GM10266 (cell line): Measurements from ENCODE around the gene CEP295NL.

Experiments
- DNase-seq: peaks from one replicate; pipeline ENCODE4 v3.0.0; 2012; ENCODE audit errors: extremely low spot score
- TF ChIP-seq, protein P1 (sequence below): IDR thresholded peaks from 2 replicates; pipeline ENCODE4 v1.5.1; 2012; ENCODE audit warnings: mild to moderate bottlenecking, low read depth; ENCODE audit not compliant: control insufficient read depth, insufficient read depth; ENCODE audit errors: missing control alignments

The CEP295NL gene

DNA sequence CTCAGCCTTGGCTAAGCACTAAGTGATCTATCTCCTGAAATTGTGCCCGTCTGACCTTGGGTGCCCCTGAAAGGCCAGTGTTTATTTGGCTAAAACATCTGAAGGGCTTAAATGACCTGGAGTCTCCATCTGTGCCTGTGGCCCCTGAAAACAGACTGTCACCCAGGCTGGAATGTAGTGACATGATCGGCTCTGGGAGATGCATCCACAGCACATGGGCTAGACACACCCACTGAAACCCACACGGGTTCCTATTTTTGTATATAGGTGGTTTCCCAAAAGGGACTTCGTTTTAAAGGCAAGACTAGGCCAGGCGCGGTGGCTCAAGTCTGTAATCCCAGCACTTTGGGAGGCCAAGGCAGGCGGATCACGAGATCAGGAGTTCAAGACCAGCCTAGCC lies 13.5 kb downstream of the CEP295NL start:
- DNase-seq: peak; percentile 65
- TF ChIP-seq, protein P1, sequence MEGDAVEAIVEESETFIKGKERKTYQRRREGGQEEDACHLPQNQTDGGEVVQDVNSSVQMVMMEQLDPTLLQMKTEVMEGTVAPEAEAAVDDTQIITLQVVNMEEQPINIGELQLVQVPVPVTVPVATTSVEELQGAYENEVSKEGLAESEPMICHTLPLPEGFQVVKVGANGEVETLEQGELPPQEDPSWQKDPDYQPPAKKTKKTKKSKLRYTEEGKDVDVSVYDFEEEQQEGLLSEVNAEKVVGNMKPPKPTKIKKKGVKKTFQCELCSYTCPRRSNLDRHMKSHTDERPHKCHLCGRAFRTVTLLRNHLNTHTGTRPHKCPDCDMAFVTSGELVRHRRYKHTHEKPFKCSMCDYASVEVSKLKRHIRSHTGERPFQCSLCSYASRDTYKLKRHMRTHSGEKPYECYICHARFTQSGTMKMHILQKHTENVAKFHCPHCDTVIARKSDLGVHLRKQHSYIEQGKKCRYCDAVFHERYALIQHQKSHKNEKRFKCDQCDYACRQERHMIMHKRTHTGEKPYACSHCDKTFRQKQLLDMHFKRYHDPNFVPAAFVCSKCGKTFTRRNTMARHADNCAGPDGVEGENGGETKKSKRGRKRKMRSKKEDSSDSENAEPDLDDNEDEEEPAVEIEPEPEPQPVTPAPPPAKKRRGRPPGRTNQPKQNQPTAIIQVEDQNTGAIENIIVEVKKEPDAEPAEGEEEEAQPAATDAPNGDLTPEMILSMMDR: no peak

DNA sequence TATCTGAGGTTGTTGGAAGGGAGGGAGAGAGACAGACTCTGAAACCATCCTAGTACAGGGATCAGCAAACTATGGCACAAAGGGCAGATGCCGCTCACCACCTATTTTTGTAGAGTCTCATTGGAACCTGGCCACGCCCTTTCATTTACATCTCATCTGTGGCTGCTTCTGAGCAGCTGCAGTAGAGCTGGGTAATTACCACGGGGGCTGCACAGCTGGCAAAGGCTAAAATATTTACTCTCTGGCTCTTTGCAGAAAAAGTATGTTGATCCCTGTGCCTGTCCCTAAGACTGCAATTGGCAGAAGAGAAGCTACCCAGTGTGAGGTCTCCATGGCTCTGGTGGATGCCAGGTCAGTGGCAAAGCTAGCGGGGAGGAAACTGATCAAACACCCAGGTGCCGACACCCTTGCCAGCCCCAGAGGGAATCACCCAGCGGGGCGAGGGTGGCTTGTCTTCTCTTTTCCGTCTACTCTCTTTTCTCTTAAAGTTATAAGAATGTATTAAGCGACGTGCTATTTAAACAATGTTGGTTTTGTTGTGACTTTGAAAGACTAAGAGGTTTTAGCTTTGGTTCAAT lies 14.0 kb downstream of the CEP295NL start:
- no peak for DNase-seq
- TF ChIP-seq, protein P1: no peak

DNA sequence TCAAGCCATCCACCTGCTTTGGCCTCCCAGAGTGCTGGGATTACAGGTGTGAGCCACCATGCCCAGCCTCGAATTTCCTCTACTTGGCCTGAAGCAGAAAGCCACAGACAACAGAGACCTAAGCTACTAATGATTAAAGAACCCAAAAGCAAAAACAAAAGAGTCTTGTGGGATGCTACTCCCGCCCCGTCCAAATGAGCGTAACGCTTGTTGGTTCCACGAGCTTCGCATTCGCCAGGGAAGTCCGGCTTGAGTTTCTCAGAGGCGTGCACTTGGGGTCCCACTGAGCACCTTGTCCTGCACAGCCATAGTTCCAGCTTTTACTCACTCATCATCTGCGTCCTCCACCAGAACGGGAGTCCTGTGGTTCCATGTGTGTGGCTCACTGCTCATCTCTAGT lies 16.0 kb downstream of the CEP295NL start:
- no peak for DNase-seq
- TF ChIP-seq, protein P1: no peak

DNA sequence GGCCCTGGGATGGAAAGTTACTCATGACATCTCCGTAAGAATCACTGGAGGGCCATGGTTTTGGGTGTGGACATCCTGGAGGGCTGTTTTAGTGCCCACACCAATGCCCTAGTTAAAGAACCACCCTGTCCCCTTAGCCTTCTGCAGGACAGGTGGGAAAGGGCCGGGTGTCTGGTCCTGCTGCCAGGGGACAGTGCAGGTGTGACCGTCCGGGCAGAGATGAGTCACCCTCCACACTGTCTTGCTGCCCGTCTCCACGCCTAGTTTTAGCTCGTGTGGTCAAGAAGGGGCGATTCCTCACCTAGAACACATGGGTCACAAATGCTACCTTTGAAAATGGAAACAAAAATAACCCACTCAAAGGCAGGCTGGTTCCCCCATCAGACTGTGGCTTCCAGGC lies 17.0 kb downstream of the CEP295NL start:
- TF ChIP-seq, protein P1: no peak
- DNase-seq: no peak

DNA sequence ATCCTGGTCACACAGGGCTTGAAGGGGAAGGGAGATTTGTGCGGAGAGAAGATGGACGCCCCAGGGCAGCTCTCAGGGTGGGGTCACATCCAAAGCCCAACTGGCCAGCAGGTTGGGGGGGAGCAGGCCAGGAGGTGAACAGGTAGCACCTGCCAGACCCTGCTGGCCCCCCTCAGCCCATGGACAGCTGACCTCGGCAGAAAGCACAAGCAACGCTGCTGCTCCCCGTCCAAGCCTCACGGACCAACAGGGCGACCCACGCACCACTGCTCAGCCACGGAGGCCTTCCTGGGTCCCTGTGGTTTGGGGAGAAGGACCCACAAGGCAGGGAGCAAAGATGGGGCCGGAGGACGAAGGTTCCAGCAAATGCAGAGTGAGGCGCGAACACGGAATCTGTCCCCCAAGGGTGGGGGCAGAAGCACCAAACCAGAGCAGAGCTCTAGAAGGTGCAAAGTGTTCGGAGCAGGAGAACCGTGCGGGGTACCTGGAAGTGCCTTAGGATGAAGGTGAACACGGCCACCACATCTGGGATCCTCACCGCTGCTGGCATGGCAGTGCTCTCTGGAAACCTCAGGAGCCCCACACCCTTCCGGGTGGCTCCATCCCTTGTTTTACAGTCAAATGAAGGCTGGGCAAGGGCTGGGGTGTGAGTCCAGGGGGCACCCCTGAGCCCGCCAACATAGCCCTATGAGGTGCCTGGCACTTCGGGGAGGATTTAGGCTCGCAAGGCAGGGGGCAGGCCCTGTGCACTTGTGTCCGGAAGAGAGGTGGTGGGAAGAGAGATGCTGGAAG lies 17.9 kb downstream of the CEP295NL start:
- DNase-seq: no peak
- TF ChIP-seq, protein P1: no peak

DNA sequence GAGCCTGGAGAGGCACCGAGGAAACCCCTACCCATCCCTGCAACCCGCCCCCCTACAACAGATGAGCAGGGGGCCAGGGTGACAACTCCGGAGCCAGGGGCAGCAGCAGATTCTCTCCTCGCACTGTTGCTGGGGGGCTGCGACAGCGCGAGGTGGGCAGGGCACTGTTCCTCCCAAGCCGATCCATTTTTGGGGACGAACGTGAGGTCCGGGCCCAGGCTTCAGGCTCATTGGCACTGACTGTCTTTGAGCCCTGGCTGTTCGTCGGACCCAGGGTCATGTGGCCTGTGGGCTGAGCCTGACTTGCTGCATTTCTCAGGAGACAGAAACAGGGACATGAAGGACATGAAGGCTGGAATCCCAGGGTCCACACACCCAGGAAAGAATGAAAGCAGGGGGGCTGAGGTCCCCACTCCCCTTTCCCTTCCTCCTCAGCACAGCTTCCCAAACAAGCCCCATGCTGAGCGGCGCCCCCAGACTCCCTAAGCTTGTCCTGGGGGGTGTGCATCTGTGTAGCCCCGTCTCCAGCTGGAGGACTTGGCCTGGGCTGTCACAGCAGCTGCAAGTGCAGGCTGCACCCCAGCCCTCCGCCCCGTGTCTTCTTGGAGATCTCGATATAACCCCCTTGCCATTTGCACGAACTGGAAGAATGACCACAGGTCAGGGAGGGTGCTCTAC lies 18.7 kb downstream of the CEP295NL start:
- TF ChIP-seq, protein P1: no peak
- DNase-seq: no peak
